ENCODE measurements around the gene SNX32.
"Not testable (repeated sequence)": the region's sequence is repeated elsewhere in the genome, so short reads cannot be mapped to it uniquely, and the experiment has no call there.

Gene SNX32

GRCh38 chr11:65829459-65829858, 4.3 kb upstream of the SNX32 start:
- DNase-seq = no peak

DNA sequence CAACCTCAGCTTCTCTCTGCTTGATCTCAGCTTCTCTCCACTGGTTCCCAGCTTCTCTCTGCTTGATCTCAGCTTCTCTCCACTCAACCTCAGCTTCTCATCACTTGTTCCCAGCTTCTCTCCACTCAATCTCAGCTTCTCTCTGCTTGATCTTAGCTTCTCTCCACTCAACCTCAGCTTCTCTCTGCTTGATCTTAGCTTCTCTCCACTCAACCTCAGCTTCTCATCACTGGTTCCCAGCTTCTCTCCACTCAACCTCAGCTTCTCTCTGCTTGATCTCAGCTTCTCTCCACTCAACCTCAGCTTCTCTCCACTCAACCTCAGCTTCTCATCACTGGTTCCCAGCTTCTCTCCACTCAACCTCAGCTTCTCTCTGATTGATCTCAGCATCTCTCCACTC, 1.5 kb upstream of the SNX32 start:
- DNase-seq = not testable (repeated sequence)

DNA sequence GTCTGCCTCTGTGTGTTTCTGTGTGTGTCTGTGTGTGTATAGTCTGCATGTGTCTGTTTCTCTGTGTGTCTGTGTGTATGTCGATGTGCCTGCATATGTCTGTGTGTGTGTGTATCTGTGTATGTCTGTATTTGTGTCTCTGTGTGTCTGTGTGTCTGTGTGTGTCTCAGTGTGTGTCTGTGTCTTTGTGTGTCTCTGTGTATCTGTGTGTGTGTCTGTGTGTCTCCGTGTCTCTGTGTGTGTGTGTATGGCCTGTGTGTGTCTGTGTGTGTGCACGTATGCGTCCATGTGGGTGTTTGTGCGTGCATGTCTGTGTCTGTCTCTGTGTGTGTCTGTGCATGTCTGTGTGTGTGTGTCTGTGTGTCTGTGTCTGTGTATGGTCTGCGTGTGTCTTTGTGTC, 439 bp downstream of the SNX32 start:
- no peak for DNase-seq

GRCh38 chr11:65842144-65842543, 8.4 kb downstream of the SNX32 start:
- no peak for DNase-seq

- DNase-seq = no peak
These were observed 10.0 kb downstream of the SNX32 start for GRCh38 chr11:65843811-65844210.

DNA sequence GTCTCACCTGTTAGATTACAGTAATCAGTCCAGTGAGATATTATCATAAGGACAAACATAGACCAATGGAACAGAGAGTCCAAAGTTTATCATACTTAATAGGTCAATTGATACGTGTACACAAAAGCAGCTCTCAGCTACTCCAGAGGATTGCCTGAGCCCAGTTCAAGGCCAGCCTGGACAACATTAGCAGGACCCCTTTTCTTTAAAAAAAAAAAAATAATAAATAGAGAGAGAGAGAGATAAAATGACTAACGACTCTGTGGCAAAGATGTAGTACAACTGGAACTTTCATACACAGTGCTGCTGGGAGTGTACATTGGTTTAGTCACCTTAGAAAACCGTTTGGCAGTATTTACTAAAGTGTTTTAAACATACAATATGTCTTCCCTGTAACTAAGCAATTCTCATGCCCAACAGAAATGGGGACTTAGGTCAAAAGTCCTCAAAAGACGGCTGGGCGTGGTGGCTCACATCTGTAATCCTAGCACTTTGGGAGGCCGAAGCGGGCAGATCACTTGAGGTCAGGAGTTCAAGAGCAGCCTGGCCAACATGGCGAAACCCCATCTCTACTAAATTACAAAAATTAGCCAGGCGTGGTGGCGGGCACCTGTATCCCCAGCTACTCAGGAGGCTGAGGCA, 10.6 kb downstream of the SNX32 start:
- no peak for DNase-seq

- DNase-seq = no peak
These were observed 14.0 kb downstream of the SNX32 start for GRCh38 chr11:65847746-65848145.

DNA sequence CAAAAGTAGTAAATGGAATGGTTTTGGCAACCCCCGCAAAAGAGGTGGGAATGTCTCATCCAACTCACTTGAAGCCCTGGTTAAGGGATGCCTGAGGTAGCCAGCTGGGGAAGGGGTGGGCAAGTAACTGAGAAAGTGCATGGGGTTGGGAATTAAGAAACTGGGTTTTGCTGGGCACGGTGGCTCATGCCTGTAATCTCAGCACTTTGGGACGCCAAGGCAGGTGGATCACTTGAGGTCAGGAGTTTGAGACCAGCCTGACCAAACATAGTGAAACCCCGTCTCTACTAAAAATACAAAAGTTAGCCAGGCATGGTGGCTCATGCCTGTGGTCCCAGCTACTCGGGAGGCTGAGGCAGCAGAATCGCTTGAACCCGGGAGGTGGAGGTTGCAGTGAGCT, 14.9 kb downstream of the SNX32 start:
- DNase-seq = not testable (repeated sequence)

DNA sequence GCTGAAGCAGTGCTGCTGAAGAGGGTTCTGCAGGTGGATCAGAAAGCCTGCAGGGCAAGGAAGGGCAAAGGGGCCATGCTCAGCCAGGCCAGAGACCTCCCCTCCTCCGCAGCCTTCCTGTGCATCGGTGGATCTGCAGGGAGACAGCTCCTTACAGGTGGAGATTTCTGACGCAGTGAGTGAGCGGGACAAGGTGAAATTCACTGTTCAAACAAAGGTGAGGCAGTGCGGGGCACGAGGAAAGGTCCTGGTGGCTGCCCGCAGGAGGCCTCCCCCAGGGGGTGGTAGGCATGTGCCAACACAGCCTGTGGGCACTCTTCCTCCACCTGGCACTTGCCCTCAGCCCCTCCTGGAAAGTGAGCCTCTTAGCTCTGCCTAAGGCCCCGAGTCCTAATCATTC, 15.6 kb downstream of the SNX32 start:
- no peak for DNase-seq

DNA sequence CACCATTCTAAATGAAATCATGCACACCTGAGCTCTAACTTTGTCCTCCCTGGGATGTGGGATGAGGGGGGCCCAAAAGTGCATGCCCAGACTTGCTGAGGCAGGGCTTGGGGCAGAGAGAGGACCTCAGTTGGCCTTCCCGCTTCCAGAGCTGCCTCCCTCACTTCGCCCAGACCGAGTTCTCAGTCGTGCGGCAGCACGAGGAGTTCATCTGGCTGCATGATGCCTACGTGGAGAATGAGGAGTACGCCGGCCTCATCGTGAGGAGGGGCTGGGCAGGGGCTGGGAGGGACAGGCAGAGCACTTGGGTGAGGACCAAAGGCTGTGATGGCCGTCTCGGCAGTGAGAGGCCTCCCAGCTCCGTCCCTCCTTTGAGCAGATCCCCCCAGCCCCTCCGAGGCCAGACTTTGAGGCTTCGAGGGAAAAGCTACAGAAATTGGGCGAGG, 16.0 kb downstream of the SNX32 start:
- no peak for DNase-seq

DNA sequence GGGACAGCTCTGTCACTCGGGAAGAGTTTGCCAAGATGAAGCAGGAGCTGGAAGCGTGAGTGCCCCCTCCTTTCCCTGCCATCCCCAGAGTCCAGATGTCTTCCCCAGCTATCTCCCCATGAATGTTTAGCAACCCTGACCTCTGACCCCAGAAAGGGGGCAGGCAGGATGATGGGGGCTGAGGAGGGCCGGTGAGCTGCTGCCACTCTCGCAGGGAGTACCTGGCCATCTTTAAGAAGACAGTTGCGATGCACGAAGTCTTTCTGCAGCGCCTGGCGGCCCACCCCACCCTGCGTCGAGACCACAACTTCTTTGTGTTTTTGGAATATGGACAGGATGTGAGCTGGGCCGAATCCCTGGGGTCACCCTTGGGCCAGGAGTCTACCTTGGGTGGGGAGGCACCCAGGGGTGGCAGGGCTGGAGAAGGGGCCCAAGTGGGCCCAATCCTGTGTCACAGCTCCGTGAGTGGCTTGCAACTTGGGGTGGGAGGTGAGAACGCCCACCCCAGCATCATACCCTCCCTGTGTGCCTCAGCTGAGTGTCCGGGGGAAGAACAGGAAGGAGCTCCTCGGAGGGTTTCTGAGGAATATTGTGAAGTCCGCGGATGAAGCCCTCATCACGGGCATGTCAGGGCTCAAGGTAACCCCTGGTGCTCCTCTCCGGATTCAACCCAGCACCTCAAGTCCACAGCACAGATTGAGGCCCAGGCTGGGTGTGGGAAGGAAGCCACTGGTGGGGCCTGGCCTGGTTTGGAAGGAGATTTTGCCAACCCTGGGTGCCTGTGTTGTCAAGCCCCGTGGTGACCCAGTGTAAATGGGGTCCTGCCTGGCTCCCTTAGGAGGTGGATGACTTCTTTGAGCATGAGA, 16.7 kb downstream of the SNX32 start:
- no peak for DNase-seq

- DNase-seq = no peak
These were observed 17.4 kb downstream of the SNX32 start for GRCh38 chr11:65851083-65851579.

- DNase-seq = no peak
These were observed 18.2 kb downstream of the SNX32 start for GRCh38 chr11:65851811-65852507.

- no peak for DNase-seq
These were observed 18.9 kb downstream of the SNX32 start for GRCh38 chr11:65852508-65853245.

- DNase-seq = no peak
These were observed 19.6 kb downstream of the SNX32 start for GRCh38 chr11:65853246-65853979.

- DNase-seq = no peak
These were observed 20.4 kb downstream of the SNX32 start for GRCh38 chr11:65854161-65854592.

DNA sequence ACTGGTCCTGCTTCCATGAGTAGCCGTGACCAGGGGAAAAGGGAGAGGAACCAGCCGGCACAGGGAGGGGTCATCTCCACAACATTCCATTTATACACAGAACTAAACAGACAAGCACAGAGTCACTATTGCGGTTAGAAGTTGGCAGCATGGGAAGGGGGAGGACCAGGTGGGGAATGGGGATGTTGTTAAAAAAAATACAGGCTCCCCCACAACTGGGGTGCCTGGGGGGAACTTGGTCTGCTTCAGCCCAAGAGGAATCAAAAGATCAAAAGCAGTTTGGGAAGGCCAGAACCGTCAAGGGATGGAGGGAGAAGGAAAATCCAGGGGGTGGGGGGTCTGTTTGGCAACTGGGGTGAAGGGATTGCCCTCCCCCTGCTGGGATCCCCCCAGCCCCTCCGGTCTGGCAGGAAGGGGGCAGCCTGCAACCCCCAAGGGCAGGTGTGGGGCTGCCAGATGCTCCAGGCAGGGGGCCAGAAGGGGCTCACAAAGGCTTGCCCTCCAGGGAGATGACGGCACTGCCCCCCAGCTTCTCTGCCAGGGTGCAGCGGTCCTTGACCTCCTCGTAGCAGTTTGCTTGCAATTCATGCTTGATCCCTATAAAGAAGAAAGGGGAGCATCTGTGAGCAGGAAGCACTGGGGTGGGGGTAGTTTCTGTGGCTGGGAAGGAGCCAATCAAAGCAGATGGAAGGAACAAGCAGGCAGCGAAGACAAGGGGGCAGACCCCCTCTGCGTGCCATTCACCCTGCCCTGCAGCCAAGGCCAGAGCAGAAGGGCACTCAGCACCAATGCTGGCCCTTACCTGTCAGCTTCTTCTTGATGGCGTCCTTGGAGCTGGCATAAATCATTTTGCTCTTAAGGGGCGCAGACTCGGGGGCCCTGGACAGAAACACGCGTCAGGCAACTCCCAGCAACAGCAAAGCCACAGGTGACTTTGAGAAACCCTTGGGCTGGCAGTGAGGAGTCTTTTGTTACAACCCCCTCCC, 21.4 kb downstream of the SNX32 start:
- no peak for DNase-seq

GRCh38 chr11:65855927-65856363, 22.2 kb downstream of the SNX32 start:
- no peak for DNase-seq

DNA sequence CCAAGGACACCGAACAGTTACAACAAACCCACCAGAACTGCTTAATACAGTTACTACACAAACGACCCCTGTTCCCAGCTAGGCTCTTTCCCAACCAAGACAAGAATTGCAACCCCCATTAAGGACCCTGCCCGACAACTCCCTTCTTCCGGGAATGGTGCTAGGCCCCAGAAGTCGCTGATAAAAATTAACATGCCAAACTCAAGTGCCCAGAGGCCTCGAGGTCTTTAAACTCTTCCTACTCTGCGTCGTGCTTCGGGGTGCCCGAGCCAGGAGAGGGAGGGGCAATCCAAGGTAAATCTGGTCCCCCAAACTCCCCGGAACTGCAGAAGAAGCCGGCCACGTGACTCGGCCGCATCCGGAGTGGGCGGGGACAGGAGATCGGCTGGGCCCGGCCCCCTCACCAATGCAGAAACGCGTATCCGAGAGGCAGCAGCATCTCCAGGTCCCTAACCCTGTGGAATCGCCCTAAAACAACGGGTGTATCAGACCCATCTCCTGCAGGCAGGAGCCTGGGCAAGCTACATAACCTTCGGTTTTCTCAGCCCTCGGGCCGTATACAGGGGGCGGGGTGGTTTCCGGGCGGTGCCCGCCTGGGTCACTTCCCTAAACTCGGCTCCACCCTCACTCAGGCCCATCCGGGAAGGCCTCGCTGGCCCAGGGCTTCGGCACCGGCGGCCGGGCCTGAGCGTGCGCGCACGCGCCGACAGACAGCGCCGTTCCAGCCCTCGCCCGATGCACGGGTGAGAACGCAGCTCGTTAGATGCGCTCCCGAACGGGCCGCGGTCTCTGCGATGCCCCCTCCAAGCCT, 23.1 kb downstream of the SNX32 start:
- DNase-seq = peak; percentile 82

DNA sequence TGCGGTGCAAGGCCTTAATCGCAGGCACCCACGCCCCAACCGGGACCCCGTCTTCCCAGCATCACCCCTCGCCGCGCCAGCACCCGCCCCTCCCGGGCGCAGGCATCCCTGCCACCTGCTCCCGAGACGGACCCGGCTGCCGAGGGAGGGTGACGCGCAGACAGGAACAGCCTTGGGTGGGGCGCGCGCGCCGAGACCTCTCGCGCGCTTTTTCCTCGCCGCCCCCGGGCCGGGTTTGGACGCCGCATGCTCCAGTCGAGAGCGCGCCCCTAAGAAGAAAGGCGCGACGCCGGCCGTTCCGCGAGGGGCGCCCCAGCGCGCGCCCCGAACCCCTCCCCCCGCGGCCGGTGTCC, 23.7 kb downstream of the SNX32 start:
- DNase-seq = peak; percentile 65

All from stimulated activated CD4-positive, alpha-beta T cell treated with anti-CD3 and anti-CD28 coated beads, Interleukin-4, amount 100 ng/mL, for 1 hour (primary cell).